OCI-LY1 (cell line): Measurements from ENCODE around the gene SH3RF3.

Experiments used
- CTCF ChIP-seq: fragments of 200-600 bp; sonication (generic), shearing (Covaris generic); IDR thresholded peaks from 2 replicates; pipeline ENCODE4 v1.5.1; 2017; ENCODE audit warnings: mild to moderate bottlenecking, antibody characterized with exemption, low read length, moderate library complexity, mixed read lengths
- EZH2 ChIP-seq: fragments of 200-600 bp; sonication (generic), shearing (Covaris generic); IDR thresholded peaks from 2 replicates; pipeline ENCODE4 v1.8.0; 2017; ENCODE audit warnings: borderline replicate concordance, mixed run types, mild to moderate bottlenecking, antibody characterized with exemption, low read length, moderate library complexity, mixed read lengths

- TF ChIP-seq CTCF = no peak
- TF ChIP-seq EZH2 = no peak
Observed at GRCh38 chr2:109407276-109408042, 278.5 kb downstream of the SH3RF3 start.
